GM12873 (cell line): Measurements from ENCODE around the gene TMEM187.

ENCODE experiments used
- TF ChIP-seq, protein P1 (sequence below): IDR thresholded peaks from 2 replicates; pipeline ENCODE4 v1.5.1; 2012; ENCODE audit warnings: low read depth, mild to moderate bottlenecking, moderate library complexity, low read length, control low read depth; ENCODE audit not compliant: insufficient read depth; ENCODE audit errors: missing control alignments

Gene TMEM187, protein sequence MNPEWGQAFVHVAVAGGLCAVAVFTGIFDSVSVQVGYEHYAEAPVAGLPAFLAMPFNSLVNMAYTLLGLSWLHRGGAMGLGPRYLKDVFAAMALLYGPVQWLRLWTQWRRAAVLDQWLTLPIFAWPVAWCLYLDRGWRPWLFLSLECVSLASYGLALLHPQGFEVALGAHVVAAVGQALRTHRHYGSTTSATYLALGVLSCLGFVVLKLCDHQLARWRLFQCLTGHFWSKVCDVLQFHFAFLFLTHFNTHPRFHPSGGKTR

DNA sequence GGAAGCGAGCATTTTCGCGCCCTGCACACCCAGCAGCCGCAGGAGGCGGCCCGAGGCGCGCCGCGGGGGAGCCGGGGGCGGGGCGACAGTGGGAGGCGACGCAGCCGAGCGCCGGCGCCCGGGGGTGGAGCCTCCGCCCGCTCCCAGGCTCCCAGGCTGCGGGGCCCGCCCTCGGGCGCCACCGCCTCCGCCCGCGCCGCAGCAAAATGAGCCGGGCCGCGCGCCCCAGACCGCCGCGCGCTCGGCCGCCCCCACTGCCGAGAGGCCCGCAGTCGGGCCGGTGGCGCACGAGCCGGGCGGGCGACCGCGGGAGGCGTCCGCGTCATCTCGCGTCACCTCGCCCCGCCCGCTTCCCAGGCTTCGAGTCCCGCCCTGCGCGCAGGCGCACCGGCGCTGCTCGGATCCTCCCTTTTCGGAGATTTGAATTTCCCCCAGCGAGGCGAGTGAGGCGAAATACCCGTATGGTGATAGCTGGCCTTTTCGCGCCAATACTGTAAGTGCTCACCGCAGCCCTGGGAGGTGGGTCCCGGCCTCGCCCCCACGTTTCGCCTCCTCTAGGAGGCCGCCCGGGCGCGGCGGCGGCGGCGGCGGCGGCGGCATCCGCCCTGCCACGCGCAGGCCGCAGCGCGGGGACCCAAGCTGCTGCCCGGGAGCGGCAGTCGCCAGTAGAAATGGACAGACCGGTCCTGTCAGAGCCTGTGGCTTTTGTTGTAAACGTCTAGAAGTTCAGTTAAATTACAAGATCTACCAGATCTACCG lies at the start of gene TMEM187:
Gene TMEM187, plus strand, starts transcription at position 387 of the 759 bp plus-strand sequence. CDS start 9,309 bp downstream, outside the sequence.
- TF ChIP-seq, protein P1, sequence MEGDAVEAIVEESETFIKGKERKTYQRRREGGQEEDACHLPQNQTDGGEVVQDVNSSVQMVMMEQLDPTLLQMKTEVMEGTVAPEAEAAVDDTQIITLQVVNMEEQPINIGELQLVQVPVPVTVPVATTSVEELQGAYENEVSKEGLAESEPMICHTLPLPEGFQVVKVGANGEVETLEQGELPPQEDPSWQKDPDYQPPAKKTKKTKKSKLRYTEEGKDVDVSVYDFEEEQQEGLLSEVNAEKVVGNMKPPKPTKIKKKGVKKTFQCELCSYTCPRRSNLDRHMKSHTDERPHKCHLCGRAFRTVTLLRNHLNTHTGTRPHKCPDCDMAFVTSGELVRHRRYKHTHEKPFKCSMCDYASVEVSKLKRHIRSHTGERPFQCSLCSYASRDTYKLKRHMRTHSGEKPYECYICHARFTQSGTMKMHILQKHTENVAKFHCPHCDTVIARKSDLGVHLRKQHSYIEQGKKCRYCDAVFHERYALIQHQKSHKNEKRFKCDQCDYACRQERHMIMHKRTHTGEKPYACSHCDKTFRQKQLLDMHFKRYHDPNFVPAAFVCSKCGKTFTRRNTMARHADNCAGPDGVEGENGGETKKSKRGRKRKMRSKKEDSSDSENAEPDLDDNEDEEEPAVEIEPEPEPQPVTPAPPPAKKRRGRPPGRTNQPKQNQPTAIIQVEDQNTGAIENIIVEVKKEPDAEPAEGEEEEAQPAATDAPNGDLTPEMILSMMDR, result no peak

DNA sequence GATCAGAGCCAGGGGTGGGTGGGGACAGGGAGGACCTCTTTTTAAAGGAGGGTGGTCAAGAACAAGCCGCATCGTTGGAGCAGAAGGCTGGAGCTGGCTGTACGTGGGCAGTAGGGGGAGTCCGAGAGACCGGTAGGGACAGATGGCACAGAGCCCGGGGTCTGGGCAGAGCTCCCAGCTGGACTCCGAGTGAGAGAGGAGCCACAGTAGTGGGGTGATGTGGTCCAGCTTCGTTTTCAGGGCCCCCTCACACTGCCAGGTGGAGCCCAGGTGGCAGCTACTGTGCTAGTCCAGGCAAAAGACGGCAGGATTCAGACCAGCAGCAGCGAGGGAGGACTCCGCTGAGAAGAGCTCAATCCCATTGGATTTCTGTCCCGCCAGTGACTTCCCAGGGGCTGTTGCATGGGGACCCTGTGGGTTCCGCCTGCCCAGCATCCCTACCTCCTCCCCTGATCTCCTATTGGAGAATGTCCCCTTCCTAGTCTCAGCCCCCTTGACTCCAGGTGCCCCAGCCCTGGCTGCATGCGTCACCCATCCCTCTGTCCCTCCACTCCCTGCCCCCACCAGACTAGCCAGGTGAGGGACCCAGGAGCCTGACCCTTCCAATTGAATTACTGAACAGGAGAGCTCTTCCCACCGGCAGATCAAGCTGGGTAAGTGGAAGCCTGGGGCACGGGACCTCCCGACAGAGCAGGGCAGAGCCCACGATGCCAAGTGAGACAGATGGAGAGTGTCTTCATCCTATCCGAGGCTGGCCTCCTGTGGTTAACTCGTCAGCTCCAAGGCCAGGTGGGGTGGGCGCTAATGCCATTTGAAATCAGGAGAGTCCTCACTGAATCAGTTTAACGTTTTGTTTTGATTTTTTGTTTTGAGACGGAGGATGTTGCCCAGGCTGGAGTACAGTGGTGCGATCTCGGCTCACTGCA lies 49.4 kb upstream of the TMEM187 start:
- TF ChIP-seq, protein P1, result peak; percentile 56

DNA sequence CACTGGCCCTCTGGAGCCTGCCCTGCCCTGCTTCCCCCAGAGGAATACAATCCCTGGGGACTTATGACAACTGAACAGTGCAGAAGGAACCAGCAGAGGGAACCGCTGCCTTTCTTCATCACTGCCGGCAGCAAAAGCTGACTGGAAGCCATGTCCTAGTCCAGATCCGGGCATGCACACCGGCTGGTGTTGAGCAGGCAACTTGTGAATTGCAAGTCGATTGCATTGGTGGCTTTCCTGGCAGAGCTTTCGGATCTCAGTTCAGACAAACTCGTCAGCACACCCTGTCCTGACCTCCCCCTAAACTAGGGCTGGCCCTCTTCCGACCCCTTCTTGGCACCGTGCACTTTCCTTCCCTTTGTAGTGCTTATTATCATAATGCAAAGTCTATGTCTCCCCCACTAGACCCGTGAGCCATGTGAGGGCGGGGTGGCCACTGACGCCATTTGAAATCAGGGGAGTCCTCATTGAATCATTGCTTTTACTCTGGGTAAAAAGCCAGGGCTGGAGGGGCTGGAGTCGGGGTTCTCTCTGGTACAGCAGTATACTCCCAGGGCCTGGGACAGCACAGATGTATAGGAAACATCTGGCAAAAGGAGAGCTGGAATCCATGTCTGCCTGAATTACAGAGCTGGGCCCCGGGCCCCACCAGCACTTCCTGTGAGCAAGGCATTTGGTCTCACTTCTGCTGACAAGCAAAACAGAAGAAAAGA lies 48.2 kb upstream of the TMEM187 start:
- TF ChIP-seq, protein P1, result peak; percentile 34

DNA sequence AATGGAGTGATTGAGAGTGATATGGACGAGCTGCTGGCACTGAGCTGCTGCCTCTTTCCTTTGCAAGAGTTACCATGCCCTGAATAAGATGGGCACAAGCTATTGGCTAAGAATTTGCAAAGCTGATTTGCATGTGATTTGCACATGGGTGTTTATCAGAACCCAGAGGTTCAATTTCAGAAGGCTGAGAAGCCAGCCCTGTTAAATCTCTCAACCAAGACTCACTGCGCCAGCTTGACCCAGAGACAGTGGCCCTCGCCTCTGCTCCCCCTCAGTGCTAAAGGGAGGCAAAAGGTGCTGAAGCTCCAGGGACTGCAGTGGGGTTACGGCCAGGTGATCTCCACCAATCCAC lies 47.2 kb upstream of the TMEM187 start:
- TF ChIP-seq, protein P1, result no peak

DNA sequence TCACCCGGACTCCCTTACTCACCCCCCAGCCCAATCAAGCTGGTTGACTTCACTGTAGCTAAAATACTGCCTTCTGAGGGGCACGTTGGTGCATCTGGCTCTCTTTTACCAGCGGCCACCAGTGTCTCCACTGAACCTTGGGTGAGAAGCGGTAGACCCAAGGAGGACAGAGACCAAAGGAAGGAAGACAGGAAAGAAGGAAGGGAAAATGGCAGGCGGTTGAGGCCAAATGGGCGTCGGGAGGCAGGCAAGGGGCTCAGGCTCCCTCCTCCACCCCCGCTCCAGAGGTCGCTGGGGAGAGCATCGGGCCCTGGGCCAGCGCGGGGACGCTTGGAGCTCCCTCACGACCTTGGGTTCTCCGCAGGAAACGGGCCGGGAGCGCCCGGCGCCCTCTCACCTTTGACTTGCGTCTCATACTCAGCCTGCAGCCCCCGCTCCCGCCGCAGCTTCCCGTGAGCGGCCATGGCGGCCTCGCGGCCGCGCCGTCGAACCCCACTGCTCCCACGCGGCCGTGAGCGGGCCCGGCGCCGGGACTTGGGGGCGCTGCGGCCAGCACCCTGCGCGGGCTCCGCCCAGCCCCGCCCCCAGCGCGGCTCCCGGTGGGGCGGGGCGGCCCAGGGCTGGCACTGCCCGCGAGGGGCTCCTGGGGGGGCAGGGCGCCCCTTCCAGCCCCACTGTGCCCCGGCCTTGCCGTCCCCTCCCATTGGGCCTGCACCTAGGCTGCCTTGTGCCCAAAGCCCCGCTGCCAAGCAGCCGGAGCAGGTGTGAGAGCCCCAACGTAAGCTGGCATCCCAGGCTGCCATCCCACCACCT lies 46.6 kb upstream of the TMEM187 start, which contains the start of gene ARHGAP4:
Gene ARHGAP4, minus strand, starts transcription at position 526 of the 813 bp plus-strand sequence. Its CDS starts 62 bp downstream, at position 464.
- TF ChIP-seq, protein P1, result no peak

DNA sequence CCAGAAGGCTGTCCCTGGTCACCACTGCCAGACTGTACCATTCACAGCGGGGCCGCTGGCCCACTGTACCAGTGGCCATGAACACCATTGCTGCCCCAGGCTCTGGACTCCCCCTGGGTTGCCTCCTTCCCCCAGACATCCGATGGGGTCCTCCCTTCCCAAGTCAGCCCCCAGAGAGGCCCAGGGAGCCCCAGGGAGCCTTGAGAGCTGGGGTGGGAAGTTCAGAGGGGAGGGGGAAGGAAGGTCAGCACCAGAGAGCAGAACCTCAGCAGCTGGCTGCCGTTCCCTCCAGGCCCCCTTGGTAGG lies 46.0 kb upstream of the TMEM187 start:
- TF ChIP-seq, protein P1, result no peak
